HK-2 (cell line): ENCODE results near the gene HDAC7.
"Not testable (repeated sequence)": the region's sequence is repeated elsewhere in the genome, so short reads cannot be mapped to it uniquely, and the experiment has no call there.

Experiments used
- DNase-seq: peaks from one replicate; pipeline ENCODE4 v3.0.0-alpha.2; 2018; ENCODE audit not compliant: unreplicated experiment

Gene HDAC7

DNA sequence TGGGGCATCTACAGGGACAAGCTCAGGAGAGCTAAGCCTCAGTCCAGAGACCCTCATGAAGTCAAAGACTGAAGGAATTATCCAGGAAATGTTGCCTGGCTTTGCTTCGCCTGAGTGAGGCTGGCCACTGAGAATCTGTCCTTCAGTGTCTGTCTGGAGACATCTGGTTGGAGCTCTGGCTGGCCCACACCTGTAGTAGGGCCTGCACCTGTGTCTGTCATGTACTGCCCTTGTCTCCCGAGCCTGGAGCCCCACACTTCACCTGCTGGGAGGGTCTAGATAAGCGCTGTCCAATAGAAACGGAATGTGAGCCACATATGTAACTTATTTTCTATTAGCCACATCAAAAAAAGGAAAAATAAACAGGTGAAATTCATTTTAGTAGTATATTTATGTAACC lies 9.9 kb upstream of the HDAC7 start:
- no peak for DNase-seq

DNA sequence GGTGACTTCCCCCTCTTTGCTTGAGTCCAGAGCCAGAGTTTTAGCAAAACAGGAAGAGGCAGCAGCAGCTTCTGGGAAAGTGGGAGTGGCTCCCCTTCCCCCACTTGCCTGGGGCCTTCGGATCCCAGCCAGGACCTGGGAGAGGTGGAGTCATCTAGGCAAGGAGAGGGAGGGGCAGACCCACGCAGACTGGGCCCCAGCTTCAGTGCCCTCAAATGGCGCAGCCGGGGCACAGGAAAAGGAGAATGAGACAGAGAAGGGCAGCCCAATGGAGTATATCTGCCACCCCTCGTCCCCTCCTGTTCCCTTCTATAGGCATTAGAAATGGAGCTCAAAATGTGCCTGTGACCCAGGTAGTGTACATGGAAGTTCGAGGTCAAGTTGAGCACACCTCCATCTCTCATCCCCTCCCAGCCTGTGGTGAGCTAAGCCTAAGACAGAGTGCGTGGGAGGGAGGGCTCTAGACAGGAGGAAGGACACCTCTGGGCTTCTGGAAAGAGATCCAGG lies 9.3 kb upstream of the HDAC7 start:
- peak; percentile 75 for DNase-seq

DNA sequence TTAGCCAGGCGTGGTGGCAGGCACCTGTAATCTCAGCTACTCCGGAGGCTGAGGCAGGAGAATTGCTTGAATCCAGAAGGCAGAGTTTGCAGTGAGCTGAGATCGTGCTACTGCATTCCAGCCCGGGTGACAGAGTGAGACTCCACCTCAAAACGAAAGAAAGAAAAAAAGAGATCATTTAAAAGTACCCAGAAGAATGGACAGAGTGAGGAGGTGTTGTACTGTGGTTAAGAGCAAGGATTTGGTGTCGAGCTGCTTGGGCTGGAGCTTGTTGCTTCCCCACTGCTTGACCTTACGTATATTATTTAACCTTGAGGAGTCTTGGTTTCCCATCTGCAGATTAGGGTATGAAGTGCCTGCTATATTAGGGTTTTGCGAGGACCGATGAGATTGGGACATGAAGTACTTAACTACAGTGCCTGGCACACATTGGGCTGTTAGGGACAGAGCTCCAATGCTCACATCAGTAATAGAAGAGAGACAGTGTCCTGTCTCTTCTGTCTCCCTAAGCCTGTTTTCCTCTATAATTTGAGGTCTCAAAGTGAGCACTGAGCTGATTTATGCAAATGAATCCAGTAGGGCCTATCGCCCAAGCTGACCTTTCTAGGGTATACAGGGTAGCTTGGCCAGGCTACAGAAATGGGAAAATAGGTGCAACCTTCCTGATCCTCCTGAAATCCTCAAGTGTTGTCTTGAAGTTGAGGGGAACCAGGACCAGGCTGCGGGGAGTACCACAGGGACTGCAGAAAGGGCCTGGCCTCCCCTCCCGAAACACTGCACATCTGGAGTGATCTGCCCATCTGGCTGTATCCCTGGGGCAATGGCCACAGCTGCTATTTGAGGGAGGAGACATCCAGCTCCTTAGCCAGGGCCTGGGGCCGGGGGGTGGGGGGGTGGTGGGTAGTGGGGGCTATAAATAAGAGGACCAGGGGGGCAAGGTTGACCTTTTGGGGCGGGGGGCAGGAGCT lies 8.6 kb upstream of the HDAC7 start:
- no peak for DNase-seq

DNA sequence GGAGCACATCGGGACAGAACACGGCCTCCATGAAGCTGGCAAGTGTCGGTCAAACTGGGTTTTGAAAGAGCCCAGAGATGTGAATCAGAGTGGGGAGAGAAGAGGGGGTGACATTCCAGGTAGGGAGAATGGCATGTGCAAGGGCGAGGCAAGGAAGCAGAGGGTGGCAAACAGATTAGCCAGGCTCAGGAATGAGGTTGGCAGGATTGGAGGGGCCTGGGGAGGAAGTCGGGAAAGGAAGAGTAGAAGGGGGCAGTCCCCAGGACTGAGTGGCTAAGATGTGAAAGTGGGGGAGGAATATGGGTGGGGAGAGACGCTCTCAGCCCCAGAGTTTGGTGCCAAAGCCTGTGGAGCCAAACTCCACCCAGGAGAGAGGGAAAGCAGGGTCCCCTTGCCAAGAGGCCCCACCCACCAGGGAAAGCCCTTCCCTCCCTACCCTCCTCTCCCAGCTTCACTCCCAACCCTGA lies 5.5 kb upstream of the HDAC7 start:
- DNase-seq: no peak

DNA sequence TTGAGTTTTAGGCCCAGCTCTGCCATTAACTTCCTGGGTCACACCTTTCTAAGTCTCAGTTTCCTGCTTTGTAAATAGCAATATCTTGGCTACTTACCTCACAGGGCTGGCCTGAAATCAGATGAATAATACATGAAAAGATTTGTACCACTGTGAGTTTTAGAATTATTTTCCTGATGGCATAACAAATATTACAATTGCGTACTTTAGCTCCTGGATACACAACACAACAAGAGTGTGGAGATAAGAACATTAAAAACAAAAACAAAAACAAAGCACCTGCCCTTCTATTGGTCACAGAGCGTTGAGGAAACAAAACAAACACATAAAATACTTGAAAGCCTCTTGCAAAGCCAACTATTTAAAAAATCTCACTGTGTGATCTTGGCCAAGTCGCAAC lies 4.9 kb upstream of the HDAC7 start:
- no peak for DNase-seq

DNA sequence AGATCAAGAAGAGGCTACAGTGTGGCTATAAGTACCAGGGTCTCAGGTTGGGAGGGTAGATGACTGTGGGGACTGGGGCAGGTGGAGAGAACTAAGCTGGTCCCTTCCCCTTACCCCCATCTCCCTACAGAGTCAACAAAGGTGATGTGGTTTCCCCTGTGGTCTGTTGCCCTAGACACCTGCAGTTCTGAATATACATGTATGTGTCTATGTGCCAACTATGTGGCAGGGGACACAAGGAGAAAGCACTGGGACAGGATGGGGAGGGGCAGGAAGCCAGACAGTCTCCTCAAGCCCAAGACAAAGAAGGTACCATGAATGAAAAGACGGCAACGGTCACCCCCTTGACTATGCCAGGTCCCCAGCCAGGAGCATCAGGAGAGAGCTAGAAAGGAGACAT lies 4.5 kb upstream of the HDAC7 start:
- no peak for DNase-seq

DNA sequence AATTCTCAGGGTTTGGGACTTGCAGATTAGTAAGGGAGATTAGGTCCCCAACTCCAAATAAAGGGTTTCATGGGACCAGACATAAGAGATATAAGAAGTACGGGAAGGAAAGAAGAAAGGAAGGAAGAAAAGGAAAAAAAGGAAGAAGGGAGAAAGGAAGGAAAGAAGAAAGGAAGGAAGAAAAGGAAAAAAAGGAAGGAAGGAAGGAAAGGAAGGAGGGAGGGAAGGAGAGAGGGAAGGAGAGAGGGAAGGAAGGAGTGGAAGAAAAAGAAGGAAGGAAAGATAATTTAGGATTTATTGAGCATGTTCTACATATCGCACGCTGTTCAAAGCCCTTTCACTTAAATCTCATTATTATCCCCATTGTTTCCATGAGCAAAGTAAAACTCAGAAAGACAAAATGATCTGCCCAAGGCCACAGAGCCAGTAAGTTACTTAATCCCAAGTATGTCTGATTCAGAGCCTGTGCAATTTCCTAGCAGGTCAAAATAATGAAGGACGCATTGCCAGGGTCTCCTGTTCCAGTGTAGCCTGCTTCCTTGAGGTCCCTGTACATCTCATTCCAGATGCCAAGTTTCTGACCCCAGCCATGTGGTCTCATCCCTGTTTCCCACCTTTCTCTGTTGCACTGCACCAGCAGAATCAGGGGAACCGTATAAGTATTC lies 3.9 kb upstream of the HDAC7 start:
- DNase-seq: no peak

DNA sequence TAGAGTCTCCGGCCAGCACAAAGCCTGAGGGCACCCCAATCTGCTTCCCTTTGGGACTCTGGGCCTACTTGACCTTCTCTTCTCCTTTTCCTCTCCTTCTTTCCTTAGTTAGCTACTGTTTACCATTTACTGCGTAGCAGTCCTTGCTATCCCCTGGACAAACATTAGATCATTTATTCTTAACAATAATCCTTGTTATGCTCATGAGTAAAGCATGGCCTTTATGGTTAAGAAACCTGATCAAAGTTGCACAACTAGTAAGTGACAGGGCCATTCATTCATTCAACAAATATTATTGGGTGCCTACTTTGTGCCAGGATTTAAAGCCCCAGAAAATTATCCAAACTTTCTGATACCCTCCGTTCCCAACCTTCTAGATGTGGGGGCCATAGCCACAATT lies 3.2 kb upstream of the HDAC7 start:
- DNase-seq: no peak

DNA sequence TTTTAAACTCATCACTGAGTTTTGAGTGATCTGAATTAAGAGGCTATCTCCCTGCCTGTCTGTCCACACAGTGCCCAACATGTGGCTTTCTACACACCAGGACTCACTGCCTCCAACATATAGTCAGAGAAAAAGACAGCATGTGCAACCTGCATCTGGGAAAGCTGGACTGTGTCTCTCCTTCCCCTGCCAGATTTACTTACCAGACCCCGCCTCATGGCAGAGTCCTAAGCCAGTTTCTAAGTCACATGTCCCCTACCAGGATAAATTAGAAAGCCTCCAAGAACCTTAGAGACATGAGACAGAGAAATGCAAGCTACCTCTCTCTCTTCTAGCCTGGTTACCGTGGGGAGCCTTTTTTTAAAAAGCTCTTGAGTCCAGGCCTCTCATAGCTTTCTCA lies 2.7 kb upstream of the HDAC7 start:
- no peak for DNase-seq

DNA sequence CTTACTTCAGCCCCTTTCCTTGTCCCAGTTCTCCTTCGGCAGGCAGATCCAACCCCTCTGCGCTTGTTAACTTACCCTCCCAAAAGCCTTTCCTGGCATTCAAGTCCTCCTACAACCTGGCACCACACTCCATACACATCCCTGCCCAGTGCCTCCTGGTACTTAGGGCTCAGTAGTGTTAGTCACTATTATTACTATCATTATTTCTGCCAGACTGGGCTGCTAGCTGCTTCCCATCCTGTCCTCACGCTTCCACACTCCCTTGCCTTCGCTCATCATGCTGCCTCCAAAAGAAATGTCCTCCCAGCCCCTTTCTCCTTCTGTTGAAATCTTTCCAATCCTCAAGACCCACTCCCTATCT lies 1.6 kb upstream of the HDAC7 start:
- no peak for DNase-seq

DNA sequence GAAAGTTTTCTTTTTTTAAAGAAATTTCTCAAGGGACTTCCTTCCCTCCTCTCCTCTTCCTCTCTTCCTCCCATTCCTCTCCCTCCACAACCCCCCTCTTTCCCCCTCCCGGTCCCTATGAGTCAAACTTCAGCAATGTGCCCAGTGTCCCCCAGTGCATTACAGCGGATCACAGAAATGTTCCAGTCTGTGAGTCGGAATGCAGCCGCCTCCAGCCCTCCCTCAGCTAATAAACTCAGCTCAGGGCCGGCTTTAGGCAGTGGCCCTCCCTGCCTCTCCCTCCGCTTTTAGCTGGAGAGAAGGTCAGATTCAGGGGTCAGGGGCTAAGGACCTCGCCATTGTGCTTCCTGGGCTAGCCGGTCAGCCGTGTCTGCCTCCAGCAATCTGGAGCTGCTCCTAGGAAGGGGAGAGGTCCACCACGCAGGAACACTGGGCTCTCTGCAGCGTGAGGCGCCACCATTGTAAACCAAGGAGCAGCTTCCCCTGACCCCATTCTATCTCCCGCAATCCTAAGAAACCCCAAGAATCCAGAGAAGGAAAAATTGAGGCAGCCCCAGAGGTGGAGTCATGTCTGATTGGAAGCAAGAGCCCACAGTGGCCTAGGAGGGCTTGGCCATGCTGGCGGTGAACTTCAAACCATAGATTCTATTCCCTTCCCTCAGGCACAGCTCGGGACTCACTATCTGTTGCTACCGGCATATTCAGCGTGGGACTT lies 1.1 kb upstream of the HDAC7 start:
- peak; percentile 93 for DNase-seq

DNA sequence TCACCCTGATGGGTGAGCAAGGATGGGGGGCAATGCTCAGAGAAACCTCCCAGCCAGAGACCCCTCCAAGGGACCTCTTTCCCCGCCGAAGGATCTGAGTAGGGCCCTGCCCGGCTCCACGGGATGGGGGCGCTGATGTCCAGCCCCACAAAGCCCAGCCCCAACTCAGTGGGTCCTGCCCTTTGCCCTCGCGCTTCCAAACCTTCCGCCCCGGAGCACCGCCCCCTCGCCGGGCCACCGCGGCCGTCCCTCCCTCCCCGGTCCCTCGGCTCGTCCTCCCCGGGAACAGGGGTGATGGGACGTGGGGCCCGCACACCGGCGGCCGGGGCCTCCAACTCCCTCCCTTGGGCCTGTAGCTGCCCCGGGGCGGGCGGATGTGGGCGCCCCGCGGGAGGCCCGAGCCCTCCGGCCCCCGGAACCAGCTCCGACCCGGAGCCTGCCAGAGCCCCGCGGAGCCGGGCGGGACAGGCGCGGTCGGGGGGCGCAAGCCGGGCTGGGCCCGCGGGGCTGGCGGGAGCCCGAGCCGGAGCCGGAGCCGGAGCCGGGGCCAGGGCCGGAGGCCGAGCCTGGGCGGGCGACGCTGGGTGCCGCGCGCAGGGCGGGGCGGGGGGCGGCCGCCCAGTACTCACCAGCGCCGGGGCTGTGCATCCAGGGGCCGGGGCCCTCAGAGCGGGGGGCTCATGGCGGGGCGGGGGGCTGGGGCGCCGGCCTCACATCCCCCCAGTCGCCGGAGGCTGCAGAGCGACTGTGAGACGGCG lies 386 bp downstream of the HDAC7 start:
- peak; percentile 62 for DNase-seq

DNA sequence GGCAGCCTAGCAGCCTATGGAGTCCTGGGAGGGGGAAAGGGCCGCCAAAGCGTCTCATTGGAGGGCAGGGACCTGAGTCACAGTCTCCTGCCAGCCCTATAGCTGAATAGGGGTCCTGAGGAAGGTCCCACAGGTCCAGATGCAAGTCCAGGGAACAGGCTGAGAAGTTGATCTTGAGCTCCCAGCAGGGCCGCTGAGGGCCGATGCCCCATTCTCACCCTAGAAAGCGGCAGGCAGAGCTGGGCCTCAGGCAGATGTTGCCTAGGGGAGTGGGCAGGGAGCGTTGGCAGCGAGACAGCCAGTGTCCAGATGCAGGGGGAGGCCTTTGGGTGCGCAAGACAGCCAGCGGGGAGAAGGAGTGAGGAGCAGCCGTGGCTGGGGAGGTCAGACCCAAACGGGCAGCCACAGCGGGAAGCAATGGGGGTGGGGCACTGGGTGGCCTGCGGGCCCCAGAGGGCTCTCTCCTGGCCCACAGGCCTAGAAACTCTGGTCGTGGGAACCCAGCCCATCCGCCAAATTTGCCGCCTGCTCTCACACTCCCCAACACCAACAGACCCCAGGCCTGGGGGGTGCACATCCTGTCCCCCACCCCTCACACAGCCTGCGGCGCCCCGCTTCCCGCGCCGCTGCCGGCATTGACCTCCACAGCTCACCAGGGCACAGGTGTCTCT lies 1.1 kb downstream of the HDAC7 start:
- DNase-seq: no peak

DNA sequence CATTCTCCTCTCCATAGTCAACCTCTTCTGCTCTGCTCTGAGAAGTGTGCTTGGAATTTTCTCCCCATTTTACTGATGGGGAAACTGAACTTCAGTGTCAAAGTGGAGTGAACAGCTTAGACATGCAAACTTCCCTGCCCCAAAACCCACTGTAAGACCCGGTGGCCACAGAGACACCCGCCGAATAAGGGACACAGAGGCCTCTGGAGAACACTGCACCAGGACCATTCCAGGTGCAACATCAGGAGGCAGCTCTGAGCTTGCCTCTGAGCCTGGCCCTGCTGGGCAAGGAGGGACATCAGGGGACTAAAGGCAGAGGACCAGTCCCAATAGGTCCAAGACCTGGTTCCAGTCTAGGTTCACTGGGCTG lies 1.7 kb downstream of the HDAC7 start:
- no peak for DNase-seq

DNA sequence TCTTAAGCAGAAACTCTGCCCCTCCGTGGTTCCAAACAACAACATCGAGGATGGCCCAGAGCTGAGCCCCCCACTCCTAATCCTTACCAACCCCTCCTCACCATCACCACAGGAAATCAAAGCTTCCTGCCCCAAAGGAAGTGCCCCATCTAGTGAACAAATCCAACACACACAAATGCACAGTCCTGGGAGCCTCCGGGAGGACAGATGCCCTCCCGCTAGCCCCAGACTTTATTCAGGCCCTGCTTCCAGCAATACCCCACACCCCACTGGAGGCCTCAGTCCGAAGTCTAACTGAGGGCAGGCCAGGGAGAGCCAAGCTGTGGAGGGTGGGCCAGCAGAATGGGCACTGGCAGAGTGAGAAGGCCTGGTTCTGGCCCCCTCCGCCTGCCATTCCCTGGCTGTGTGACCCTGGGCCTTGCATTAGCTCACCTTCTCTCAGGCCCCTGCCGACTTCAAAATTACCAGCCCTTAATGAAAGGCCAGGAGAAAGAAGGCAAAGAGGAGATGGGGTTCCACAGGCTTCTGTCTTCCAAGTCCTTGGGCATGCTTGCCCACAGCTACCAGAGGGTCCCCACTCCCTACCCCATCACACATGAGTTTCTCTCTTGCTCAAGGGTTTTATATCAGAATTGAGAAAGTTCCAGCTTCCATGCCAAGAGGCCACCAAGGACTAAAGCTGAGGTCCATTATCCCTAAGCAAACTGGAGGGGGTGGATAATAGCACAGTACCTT lies 2.3 kb downstream of the HDAC7 start:
- no peak for DNase-seq

DNA sequence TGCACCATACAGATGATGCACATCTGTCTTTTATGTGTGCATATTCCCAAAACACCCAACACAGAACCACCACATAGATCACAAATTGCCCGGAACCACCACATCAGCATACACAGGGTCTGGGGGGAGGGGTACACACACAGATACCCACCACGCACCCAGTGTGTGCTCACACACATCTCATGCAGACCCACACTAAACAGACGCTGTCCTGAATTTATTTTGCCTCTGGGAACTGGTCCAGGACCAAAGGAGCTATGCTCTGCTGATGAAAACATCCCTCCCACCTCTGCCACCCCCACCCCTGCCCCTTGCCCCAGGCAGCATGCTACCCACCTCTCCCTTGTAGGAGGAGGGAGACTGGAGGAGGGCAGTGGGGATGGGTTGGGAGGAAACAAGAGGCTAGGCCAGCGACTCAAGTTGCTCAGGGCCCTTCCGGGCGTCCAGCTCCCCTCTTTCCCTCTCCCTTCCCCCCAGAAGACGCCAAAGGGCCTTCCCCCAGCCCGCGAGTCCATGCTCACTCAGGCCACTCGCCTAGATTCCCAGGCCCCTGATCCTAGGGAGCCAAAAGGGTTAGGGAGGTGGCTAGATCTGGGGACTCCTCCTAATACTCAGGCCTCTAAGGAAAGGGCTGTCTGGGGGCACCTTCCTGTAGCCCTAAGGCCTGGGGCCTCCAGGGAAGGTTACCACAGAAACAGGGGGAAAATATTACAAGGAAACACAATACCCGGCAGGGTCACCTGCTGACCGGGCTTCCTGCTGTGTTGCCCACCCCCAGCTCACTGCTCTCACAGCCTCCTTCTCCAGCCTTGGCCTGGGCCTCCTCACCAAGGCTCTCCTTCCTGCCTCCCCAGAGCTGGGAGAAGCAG lies 3.1 kb downstream of the HDAC7 start:
- DNase-seq: no peak

DNA sequence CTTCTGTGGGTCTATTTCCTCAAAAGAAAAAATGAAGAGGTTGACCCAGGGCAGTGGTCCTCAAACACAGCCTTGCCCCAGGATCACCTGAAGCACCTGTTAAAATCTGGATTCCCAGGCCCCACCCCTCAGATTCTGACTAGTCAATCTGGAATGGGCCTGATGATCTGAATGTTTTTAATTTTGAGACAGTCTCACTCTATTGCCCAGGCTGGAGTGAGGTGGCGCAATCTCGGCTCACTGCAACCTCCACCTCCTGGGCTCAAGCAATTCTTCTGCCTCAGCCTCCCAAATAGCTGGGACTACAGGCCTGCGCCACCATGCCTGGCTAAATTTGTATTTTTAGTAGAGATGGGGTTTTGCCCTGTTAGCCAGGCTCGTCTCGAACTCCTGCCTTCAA lies 4.3 kb downstream of the HDAC7 start:
- DNase-seq: not testable (repeated sequence)

DNA sequence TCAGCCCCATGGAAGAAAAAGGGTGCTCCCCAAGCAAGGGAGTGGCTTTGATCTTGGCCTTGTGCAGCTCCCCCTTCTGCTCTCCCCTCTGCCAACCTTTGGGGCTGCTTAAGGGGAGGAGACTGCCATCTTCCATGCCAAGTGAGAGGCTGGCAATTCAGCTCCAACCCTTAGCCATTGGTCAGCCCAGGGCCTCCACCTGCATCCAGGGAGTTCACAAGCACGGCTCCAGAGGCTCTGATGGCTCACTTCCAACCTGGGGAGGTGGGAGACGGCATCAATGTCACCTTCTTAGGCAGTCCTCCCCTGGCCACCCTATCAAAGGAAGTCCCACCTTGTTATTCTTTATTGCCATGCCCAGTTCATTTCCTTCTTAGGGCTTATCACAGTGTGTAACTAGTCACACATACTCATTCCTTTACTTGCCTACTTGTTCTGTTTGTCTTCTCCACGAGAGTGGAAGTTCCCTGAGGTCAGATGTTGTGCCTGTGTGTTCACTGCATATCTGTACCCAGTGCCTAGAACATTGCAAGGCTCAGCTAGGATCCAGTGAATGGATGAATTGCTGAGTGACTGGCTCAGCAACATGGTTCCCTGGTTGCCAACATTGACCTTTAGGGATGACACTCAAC lies 5.0 kb downstream of the HDAC7 start:
- DNase-seq: no peak
